A172 (cell line): ENCODE measurements around the gene FFAR4. TPM values are rescaled to one million over a fixed set of nuclear protein-coding genes. Genes with fewer than 3 reads are reported as not detected.
A peak's percentile ranks its signal among the peaks of the same experiment; 100 is the strongest.
"Not testable (repeated sequence)": the region's sequence is repeated elsewhere in the genome, so short reads cannot be mapped to it uniquely, and the experiment has no call there.

ENCODE experiments used
- DNase-seq: peaks from one replicate; pipeline ENCODE4 v3.0.0-alpha.2; 2015; ENCODE audit warnings: low spot score
- total RNA-seq: library from RNA; depleted of rRNA; stranded (reverse); fragments of >200 nt; shearing (Covaris generic); gene quantifications from 2 replicates; pipeline ENCODE4 v1.2.3, GENCODE V29; 2014; rRNA removed

FFAR4 gene
- not detected in 2 replicates for total RNA-seq

GRCh38 chr10:93566435-93567276, at the start of gene FFAR4:
TSS of gene FFAR4 (plus strand) at chr10:93566665. CDS start at chr10:93566721, 56 bp downstream.
- peak; percentile 35 for DNase-seq

DNA sequence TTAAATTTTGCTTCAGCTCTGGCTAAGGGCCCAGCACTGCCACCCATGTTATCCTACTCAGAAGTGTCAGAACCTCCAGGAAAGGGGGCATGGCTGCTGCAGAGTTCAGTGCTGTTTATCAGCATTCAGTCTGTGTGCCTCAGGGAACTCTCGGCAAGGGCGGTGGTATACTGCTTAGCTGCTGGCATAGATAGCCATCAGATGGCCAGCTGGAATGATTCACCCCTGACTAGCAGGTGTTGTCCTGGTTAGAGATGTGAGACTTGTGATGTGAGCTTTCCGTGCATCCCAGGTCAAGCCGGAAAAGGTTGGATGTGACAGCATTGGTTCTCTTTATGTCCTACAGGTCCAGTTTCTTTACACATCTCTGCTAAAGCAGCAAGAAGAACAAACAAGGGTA, 47.9 kb upstream of the FFAR4 start:
- DNase-seq: no peak

GRCh38 chr10:93535293-93535692, 31.2 kb upstream of the FFAR4 start:
- no peak for DNase-seq

DNA sequence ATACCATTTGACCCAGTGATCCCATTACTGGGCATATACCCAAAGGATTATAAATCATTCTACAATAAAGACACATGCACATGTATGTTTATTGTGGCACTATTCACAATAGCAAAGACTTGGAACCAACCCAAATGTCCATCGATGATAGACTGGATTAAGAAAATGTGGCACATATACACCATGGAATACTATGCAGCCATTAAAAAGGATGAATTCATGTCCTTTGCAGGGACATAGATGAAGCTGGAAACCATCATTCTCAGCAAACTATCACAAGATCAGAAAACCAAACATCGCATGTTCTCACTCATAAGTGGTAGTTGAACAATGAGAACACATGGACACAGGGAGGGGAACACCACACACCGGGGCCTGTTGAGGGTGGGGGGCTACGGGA, 25.6 kb upstream of the FFAR4 start:
- DNase-seq: not testable (repeated sequence)

DNA sequence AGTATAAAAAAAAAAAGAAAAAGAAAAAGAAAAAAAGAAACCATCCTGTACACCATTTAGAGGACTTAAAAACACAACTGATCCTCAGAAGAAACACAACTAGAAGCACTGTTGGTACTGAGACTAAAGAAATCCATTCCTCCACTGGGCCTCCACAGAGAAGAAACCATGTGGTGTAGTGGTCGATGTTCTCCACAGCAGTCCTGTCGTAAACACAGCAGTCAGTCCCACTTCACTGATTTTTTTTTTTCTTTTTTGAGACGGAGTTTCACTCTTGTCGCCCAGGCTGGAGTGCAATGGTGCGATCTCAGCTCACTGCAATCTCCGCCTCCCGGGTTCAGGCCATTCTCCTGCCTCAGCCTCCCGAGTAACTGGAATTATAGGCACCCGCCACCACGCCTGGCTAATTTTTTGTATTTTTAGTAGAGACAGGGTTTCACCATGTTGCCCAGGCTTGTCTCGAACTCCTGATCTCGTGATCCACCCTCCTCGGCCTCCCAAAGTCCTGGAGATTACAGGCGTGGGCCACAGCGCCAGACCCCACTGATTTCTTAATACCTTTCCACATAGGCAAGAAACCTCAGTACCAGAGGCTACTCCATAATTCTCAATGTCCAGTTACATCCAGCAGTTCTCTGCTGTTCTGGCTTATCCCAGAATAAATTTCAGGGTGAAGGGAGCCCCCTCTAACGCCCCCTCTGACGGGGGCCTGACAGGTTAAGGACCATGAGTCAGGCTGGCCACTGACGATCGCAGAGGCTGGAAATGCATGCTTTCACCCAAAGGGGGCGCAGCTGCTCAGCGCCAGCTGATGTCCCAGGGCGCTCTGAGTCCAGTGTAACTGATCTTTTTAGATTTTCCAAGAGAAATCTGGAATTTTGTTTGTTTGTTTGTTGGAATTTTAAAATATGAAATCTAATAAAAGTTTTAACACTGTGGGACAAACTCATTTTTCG, 24.8 kb upstream of the FFAR4 start:
- DNase-seq: peak; percentile 47

DNA sequence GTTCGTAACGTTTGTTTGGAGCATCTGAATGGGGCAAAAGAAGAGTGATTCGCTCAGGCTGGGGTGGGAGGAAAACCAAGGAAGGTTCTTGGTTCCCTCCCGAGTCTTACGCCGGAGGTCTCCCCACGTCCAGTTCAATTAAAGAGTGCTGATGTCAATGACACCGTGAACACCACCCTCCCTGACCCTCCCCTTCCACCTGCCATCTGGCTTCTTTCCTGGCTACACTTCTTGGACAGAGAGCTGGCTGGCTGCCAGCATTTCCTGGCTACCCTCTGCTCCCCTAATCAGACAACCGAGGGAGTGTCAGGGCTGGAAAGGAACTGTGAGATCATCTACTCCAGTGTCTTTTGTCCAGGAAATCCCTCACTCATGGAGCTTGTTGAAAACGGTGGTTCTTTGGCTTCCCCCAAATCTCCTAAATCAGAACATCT, 24.1 kb upstream of the FFAR4 start:
- DNase-seq: peak; percentile 48

DNA sequence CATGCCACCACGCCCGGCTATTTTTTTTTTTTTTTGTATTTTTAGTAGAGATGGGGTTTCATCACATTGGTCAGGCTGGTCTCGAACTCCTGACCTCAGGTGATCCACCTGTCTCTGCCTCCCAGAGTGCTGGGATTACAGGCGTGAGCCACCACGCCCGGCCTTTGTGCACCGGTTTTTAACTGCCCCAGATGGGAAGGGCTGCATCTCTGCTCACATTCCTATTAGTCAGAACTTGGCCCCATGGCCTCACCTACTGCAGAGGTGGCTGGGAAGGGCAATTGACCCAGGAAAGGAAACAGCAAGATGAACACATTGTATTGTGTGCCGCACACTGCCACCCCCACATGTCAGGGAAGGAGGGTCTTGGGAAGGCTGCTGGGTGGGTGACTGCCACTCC, 19.5 kb upstream of the FFAR4 start:
- DNase-seq: not testable (repeated sequence)

GRCh38 chr10:93547522-93547921, 18.9 kb upstream of the FFAR4 start:
- DNase-seq: no peak

DNA sequence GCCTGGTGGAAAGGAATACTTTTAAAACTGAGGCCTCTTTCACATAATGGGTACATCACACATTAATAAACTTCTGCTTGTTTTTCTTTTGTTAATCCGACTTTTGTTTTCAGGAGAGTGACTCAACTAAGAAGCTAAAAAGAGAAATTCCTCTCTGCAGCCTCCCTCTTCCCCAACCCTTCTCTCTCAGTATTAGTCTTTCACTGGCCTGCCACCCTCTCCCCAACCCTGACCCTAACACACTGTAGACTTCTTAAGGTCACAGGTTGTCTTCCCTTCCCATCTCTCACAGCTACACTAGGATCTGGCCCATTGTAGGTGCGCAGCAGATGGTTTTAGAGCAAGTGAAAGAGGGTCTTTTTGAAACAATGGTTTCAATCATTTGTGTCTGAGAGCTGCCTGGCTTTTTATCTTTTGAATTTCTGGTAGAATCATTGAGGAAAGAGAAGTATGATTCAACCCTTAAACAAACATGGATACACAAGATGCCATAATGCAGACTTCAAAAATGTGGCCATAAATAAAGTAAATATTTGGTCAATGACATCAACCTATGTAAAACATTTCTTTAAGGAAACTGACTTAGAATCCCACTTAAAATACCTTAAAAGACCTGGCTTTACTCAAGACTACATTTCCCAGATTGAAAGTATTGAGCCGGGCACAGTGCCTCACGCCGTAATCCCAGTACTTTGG, 17.9 kb upstream of the FFAR4 start:
- peak; percentile 58 for DNase-seq

- DNase-seq: no peak
These were observed 15.9 kb upstream of the FFAR4 start for GRCh38 chr10:93550606-93551005.

DNA sequence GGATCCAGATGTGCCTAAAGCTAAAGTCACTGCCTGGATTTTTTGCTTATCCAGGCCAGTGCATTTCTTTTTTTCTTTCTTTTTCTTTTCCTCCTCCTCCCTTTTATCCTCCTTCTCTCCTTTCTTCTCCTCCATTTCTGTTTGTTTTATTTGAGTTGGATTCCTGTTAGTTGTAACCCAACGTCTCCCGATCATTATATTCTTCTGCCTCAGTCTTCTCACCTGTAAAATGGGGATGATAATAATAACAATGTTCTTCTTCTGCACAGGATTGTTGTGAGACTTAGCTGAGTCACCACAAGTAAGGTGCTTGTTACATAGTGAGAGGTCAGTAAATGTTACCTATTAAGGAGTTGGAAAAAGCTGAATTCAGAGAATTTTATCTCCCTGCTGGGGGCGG, 13.7 kb upstream of the FFAR4 start:
- DNase-seq: no peak

DNA sequence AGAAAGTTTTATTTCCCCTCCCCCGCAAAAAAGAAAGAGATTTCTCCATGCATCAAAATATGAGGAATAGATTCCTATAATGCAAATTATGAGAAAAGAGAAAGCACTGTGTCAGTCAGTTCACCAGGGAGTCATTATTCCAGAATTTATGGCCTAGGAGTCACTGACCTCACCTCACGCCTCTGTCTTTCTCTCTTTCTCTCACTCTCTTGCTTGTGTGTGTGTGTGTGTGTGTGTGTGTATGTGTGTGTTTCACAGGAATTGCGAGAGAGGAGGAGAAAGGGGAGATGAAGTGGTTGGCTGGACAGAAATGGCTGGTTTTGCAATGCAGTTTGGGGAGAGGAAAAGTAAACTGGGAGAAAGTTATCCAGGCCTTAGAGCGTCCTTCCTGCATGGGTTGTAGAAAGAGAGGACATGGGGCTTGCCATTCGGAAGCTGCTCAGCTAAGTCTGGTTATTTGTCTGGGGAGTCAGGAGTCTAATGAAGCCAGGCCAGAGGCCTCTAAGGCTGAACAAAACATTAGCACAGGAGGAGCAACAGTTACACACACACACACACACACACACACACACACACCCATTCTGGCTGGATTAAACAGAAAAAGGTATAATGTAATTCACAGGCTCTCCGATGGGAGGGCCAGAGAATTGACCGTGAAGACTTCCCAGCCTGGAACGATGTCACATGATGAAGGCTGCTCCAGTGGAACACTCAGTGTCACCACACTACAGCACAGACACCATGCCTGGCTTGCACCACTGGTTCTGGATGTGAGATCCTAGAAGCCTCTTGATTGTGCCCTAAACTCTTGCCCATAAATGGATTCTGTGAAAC, 12.8 kb upstream of the FFAR4 start:
- no peak for DNase-seq

GRCh38 chr10:93554316-93554663, 12.2 kb upstream of the FFAR4 start:
- DNase-seq: no peak

DNA sequence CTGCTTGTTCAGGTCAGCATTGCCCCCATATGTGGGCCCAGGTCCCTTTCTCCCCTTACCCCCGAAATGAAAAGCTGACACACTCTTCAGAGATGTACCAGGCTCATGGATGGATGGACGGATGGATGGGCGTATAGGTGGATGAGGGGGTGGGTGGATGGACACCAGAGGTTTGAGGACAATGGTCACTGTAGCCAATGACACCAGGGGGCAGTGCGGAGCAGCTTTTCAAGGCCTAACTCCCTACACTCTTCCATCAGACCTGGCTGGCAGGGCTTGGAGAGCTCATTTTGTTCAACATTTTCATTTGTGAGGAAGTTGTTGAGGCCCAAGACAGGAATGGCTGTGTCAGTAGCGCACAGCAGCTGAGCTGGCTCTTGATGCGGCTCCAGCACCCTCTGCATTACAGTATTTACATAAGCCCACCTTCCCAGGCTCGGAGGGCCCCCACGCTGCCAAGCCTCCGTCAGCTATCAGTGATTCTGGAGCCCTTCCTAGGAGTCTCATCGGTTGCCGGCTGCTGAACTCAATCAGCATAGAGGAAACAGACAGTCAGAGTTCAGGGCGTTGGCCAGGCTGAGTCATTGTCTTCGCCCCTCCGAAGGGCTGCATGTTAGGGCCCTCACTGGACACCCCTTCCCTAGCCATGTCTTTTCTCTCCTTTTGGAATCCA, 11.6 kb upstream of the FFAR4 start:
- peak; percentile 77 for DNase-seq

- DNase-seq: no peak
These were observed 7.0 kb upstream of the FFAR4 start for GRCh38 chr10:93559490-93559889.

- no peak for DNase-seq
These were observed 5.9 kb upstream of the FFAR4 start for GRCh38 chr10:93560541-93560940.

GRCh38 chr10:93565446-93565845, 1.0 kb upstream of the FFAR4 start:
- DNase-seq: no peak

DNA sequence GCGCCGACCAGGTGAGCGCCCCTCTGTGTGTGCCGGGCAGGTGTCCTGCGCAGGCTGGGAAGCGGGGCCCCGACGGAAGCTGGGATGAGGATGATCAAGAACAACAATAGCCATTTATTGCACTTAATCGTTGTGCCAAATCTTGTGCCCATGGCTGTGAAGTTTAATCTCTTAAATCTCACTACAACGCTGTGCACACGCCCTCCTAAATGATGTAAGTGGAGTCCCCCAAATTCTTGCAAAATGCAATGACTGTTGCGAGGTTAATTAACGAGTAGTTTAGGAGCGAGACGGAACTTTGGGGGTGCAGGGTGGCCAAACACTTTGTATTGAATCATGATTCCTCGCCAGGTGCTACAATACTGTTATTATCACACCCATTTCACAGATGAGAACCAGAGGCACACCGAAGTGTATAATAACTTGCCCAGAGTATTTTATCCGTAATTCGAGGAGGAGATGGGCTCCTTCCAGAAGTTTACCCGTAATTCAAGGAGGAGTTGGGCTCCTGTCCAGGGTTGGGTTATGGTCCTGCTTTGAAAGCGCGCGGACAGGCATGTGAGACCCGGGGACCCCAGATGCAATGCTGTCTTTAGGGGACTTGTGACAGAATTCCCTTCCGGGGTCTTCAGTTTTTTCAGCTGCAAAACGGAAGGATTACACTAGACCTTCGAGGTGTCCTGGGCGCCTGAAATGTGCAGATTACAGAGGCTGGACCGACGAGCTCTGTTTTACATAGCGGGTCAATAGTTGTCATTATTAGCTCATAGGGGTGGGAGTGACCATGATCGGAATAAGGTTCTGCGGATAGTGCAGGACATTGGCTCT, 1.0 kb downstream of the FFAR4 start:
- no peak for DNase-seq

GRCh38 chr10:93568105-93568390, 1.6 kb downstream of the FFAR4 start:
- no peak for DNase-seq

GRCh38 chr10:93570383-93570782, 3.9 kb downstream of the FFAR4 start:
- no peak for DNase-seq
